Measurements from ENCODE around the gene MED26. TPM values are rescaled to one million over a fixed set of nuclear protein-coding genes. Genes with fewer than 3 reads are reported as not detected.

Gene MED26
- total and polyA plus RNA-seq, 10 of the 15 experiments (the other 5 are each of a cell fraction or from before 2014, with no cell fraction given) = 1.1 to 21.4 (median 9.7) TPM

DNA sequence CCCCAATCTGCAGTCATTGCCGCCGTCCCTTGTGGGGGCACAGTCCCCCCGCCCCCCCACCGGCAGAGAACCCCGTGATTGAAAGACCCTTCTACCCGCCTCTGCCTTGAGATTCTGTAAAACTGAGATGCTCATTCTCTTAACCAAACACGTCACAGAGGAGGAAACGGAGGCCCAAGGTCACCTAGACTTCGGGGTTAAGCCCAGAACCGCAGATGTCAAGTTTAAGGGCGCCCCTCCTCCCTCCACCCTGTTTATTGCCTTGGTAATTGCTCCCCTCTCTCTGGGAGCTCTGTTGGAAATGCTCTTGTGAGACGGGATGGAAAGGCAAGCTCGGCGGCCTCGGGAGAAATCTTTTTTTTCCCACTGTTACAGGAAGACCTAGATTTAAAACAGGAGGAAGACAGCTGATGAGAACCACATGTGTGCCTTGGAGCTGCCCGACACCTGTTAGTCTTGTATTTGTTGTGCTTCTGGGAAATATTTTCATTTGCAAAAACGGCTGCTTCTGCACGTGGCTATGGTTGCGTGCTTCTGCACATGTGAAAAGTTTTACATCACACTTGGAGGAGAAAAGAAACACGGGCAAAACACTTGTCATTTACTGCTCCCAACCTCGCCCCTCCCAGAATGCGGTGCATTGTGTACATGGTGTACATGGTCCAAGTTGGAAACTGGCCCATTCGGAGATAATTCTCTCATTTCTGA, 1.1 kb upstream of the MED26 start:
- BruUV-seq (replicated peaks) = no TSS peak
- in situ Hi-C loops (cut with MboI) = loop anchor here (5.0 kb wide), 1 partner anchor 42 kb away; no protein-coding TSS in a partner anchor
- peak; percentile 12 for ATAC-seq
- ChIA-PET POLR2A (interaction anchor here (0.5 to 10.3 kb wide), 5 partner anchors 11 to 609 kb away, joined by 3 to 220 read pairs (median 4); partner anchors contain the start of genes SMIM7 and TMEM38A), CTCF (interaction anchor here (9.0 kb wide), 1 partner anchor 41 kb away, joined by 83 read pairs; no protein-coding TSS in a partner anchor), RAD21 (ENCODE audit: unreplicated experiment) (interaction anchor here (9.0 kb wide), 1 partner anchor 40 kb away, joined by 169 read pairs; no protein-coding TSS in a partner anchor), SMC1A (ENCODE audit: uncharacterized antibody, unreplicated experiment) (interaction anchor here (1.0 to 10.1 kb wide), 4 partner anchors 40 to 142 kb away, joined by 3 to 164 read pairs (median 6); no protein-coding TSS in a partner anchor)
- WGBS (ENCODE audit: insufficient coverage, insufficient replicate concordance, low lambda C conversion rate, missing lambda C conversion rate) = under 1% methylated on average over 23 of the region's 23 CpGs
- Histone ChIP-seq H3K79me2 (ENCODE audit: control insufficient read depth, insufficient read depth, low read length) (peaks cover 50% of the 10 kb centered on the region), H3K9me3 (replicated peaks; ENCODE audit: control insufficient read depth, insufficient read depth, low read length) (no peaks in the 10 kb centered on the region; the same call in 2 of the 3 replicates), H3K4me2 (ENCODE audit: control insufficient read depth, insufficient read depth) (peak overlapping the region; percentile 79), H3K4me1 (ENCODE audit: control insufficient read depth, insufficient read depth, low read length) (peaks cover 24% of the 10 kb centered on the region), H3K27me3 (replicated peaks in 1 of 2; ENCODE audit: control insufficient read depth in 2 of 2, insufficient read depth in 2 of 2, low read length in 1 of 2) (no peaks in the 10 kb centered on the region), H3K36me3 (ENCODE audit: control insufficient read depth in 2 of 2, insufficient read depth in 2 of 2, low read length in 1 of 2) (peaks cover 4 to 18% of the 10 kb centered on the region in 2 experiments; a peak in 3 of 4 replicates), H2AFZ (ENCODE audit: control insufficient read depth, low read depth, low read length) (peak overlapping the region; percentile 20), H4K20me1 (ENCODE audit: control insufficient read depth, insufficient read depth) (no peaks in the 10 kb centered on the region; the same call in 1 of the 2 replicates), H3K9ac (ENCODE audit: control insufficient read depth, insufficient read depth, low read length) (peak overlapping the region; percentile 89), H3K27ac (ENCODE audit: control insufficient read depth, insufficient read depth) (peak overlapping the region; percentile 97), H3K4me3 (peak overlapping the region; percentile 68; the same call in 1 of the 2 replicates)
- DNase-seq (ENCODE audit: low read depth, low spot score) = peak; percentile 33
- intact Hi-C loops (cut with micrococcal nuclease; ENCODE audit: unreplicated experiment) = loop anchor here (2.0 to 5.0 kb wide), 2 partner anchors 33 to 42 kb away; partner anchors contain the start of genes SMIM7 and TMEM38A
- FAIRE-seq = no peak
- TF ChIP-seq CREB1 (IDR thresholded peaks at IDR 0.05; ENCODE audit: low read depth) = 0 out of 2 replicates have a peak, but pooled peaks have one; percentile 26
- TF ChIP-seq, protein P1, sequence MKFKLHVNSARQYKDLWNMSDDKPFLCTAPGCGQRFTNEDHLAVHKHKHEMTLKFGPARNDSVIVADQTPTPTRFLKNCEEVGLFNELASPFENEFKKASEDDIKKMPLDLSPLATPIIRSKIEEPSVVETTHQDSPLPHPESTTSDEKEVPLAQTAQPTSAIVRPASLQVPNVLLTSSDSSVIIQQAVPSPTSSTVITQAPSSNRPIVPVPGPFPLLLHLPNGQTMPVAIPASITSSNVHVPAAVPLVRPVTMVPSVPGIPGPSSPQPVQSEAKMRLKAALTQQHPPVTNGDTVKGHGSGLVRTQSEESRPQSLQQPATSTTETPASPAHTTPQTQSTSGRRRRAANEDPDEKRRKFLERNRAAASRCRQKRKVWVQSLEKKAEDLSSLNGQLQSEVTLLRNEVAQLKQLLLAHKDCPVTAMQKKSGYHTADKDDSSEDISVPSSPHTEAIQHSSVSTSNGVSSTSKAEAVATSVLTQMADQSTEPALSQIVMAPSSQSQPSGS (IDR thresholded peaks at IDR 0.05; ENCODE audit: low read length) = peak; percentile 67; the same call in 1 of the 2 replicates
- TF ChIP-seq IRF4 (IDR thresholded peaks at IDR 0.05; ENCODE audit: low read depth, low read length) = no peak
- TF ChIP-seq FOXM1 (IDR thresholded peaks at IDR 0.05; ENCODE audit: low read depth, low read length) = peak; percentile 62; the same call in 1 of the 2 replicates
- TF ChIP-seq, protein P2, sequence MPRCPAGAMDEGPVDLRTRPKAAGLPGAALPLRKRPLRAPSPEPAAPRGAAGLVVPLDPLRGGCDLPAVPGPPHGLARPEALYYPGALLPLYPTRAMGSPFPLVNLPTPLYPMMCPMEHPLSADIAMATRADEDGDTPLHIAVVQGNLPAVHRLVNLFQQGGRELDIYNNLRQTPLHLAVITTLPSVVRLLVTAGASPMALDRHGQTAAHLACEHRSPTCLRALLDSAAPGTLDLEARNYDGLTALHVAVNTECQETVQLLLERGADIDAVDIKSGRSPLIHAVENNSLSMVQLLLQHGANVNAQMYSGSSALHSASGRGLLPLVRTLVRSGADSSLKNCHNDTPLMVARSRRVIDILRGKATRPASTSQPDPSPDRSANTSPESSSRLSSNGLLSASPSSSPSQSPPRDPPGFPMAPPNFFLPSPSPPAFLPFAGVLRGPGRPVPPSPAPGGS (IDR thresholded peaks at IDR 0.05; ENCODE audit: borderline replicate concordance, insufficient read depth, low read depth, low read length, poor library complexity, severe bottlenecking) = peak; percentile 7
- peak; percentile 6; the same call in 1 of the 2 replicates for TF ChIP-seq POLR2AphosphoS5 (IDR thresholded peaks at IDR 0.05; ENCODE audit: low read length)
- TF ChIP-seq RUNX3 (IDR thresholded peaks at IDR 0.05; ENCODE audit: low read length) = peak; percentile 60
- TF ChIP-seq RB1 (IDR thresholded peaks at IDR 0.05; ENCODE audit: borderline replicate concordance) = no peak
- TF ChIP-seq MXI1 (IDR thresholded peaks at IDR 0.05; ENCODE audit: low read depth, low read length) = peak; percentile 55; the same call in 1 of the 2 replicates
- TF ChIP-seq PML (IDR thresholded peaks at IDR 0.05; ENCODE audit: low read length) = peak; percentile 27; the same call in 1 of the 2 replicates
- TF ChIP-seq CEBPB (IDR thresholded peaks at IDR 0.05; ENCODE audit: borderline replicate concordance in 1 of 2, low read depth in 2 of 2, low read length in 2 of 2) = no peak
- no peak for TF ChIP-seq KLF5 (IDR thresholded peaks at IDR 0.05; ENCODE audit: partially characterized antibody)
- no peak for TF ChIP-seq RCOR1 (conservative IDR thresholded peaks at IDR 0.05; ENCODE audit: low read depth, low read length)
- peak; percentile 70 to 85 for TF ChIP-seq BHLHE40 (IDR thresholded peaks at IDR 0.05; ENCODE audit: borderline replicate concordance in 1 of 2, low read depth in 2 of 2, low read length in 1 of 2)
- 0 out of 3 replicates have a peak, but pooled peaks have one; percentile 9 for TF ChIP-seq POU2F2 (IDR thresholded peaks at IDR 0.05; ENCODE audit: borderline replicate concordance, low read depth, low read length)
- TF ChIP-seq SUZ12 (IDR thresholded peaks at IDR 0.05; ENCODE audit: unreplicated experiment) = no peak
- peak; percentile 89; the same call in 1 of the 2 replicates for TF ChIP-seq ESRRA (IDR thresholded peaks at IDR 0.05; ENCODE audit: low read length)
- peak; percentile 14; the same call in 1 of the 2 replicates for TF ChIP-seq CHD2 (IDR thresholded peaks at IDR 0.05; ENCODE audit: borderline replicate concordance, low read depth, low read length)

Measured in GM12878 (cell line).